HG02981 (cell line): Measurements from ENCODE around the gene SNIP1.
"Not testable (repeated sequence)": the region's sequence is repeated elsewhere in the genome, so short reads cannot be mapped to it uniquely, and the experiment has no call there.

Experiments
- ATAC-seq: cut with Tn5 transposase; IDR thresholded peaks from one replicate; pipeline ENCODE4 v1.9.1; 2021; ENCODE audit warnings: mild to moderate bottlenecking, moderate library complexity; ENCODE audit not compliant: unreplicated experiment

Gene SNIP1, protein sequence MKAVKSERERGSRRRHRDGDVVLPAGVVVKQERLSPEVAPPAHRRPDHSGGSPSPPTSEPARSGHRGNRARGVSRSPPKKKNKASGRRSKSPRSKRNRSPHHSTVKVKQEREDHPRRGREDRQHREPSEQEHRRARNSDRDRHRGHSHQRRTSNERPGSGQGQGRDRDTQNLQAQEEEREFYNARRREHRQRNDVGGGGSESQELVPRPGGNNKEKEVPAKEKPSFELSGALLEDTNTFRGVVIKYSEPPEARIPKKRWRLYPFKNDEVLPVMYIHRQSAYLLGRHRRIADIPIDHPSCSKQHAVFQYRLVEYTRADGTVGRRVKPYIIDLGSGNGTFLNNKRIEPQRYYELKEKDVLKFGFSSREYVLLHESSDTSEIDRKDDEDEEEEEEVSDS

DNA sequence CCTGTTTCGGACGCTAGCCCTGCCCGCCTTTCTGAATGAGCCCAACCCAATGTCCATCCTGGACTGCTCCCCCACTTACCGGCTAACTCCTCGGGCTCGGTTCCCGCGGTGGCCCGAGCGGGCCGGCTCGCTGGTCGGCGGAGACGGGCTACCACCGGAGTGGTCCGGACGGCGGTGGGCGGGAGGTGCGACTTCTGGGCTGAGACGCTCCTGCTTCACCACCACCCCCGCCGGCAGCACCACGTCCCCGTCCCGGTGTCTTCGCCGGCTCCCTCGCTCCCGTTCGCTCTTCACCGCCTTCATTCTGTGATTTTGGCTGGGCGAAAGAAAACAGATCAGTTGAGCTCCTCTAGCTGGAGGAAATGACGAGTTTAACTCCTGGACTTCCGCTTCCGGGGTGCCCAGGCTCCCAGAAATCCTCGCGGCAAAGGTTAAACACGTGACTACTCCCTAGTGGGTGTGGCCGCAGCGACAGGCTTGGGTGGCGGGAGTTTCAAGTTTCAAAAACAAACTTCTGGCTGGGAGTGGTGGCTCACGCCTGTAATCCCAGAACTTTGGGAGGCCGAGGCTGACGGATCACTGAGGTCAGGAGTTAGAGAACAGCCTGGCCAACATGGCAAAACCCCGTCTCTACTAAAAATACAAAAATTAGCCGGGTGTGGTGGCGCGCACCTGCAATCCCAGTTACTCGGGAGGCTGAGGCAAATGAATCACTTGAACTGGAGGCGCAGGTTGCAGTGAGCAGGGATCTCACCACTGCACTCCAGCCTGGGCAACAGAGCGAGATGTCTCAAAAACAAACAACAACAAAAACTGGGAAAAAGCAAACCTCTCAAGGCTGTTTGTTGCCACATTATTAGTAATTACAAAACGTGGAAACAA is at the start of gene SNIP1:
TSS of gene SNIP1 (minus strand) at position 367 of the 882 bp plus-strand sequence. CDS start at position 303, 64 bp downstream.
- peak; percentile 87 for ATAC-seq

DNA sequence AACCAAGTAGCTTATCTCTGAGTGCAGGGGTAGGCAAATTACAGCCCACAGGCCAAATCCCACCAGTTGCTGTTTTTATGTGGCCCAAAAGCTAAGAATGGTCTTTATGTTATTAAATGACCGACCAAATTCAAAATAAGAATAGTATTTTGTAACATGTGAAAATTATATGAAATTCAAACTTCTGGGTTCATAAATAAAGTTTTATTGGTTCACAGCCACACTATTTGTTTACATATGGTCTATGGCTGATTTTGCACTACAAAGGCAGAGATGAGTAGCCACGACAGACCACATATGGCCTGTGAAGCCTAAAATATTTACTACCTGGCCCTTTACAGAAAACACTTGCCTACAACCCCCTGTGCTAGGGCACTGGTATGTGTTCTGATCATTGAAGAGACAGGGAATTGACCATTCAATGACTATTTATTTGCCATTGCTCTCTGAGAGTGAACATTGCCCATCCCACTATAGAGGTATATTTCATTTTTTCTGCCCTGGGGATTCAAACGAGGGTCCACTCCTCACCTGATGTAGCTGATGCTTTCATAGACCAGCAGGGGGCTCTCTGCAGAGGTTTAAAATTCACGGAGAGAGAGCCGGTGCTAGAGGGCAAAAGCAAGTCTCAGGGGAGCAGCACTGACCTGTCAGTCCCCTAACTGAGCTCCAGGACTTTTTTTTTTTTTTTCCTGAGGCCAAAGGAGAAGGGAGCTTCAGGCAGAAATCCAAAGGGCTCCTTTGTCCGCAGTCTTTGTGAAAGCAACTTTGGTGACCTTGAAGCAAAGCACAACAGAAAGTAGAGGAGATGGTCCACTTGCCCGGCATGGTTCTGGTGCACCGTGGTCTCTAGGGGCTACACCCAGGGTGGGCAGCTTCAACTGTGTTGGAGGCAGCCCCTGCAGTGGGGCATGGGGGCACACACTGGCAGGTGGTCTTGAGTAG is 48.9 kb upstream of the SNIP1 start:
- ATAC-seq = no peak

DNA sequence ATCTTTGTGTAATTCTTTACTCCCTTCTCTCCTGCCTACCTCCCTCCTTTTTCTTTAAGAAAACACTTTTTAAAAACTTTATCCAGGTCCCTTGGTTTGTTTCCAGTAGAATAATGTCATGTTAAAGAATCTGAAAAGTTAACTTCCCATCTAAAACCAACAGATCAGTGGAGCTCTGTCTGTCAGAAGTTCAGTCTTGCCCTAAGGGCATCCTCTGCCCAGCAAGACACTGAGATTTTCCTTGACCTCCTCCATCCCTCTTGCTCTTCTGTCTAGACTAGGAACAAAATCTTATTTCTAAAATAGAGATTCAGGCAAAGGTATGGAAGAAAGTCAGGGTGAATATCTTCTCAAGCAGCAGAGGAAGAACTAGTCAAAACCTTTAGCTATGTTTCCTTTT is 47.3 kb upstream of the SNIP1 start:
- no peak for ATAC-seq

DNA sequence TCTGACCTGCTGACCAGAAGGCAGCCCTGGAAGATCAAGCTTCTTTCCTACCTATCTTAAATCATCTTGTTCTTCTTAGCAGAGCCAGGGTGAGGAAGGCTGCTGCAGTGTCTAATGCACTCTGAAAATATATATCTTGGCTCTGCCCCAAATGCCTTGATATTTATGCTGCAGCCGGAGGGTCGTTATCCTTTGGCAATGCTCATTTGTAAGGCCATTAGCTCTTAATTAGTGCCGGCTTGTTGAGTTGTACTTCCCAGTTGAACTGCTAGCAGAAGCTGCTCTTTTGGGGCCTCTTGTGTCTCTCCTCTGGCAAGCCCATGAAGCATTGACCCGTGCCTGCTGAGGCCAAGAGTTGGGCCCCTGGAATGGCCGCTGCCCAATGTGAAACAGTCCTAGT is 45.8 kb upstream of the SNIP1 start:
- no peak for ATAC-seq

DNA sequence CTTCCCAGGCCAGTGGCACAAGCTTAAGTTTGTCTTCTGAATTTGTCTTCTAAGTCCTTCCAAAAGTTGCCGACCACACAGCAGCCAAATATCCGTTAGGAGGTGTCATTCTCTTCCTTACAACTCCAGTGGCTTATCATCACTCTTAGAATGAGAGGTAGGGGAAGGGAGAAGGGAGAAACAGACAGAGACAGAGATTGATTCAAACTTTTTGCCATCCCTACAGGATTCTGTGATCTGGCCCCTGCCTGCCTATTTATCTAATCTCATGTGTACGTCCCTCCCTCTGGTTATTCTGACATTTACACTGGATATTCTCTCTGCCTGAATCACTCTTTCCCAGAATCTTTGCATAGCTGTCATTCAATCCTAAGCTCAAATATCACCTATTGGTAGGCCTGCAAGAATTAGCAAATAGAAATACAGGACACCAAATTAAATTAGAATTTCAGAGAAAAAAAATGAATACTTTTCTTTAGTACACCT is 42.1 kb upstream of the SNIP1 start:
- no peak for ATAC-seq

DNA sequence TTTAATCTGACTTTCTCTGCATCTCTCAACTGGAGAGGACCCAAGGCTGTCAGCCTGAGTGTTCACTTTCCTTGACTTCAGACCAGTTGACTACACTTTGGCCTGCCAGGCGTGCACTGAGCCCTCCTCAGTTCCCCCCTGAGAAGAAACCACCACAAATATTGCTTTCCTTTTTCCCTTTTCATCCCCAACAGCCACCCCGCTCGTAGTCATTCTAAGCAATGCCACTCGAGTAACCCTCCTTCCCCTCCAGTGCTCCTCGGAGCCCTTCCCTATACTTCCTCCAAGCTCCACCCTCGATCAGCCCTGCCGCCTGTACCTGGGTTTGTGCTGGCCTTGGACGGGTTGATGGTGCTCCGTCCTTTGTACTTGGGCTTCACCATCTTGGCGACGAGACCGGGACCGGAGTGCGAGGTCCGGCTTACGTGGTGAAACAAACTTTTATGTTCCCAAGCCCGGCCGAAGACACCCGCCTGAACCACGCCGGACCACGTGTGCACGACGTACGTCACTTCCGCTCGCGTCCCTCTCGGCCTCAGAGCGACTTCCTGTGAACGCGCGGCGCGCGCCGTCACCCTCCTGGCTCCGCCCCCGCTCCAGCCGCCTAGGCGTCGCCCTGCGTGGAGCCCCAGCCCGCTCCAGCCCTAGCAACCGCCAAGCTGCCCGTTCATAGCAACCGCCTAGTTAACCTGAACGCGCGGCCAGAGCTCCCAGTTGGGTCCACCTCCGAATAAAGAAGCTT is 41.5 kb upstream of the SNIP1 start, which contains the start of gene GNL2:
TSS of gene GNL2 (minus strand) at position 498 of the 742 bp plus-strand sequence. CDS start at position 383, 115 bp downstream.
- ATAC-seq = peak; percentile 97

DNA sequence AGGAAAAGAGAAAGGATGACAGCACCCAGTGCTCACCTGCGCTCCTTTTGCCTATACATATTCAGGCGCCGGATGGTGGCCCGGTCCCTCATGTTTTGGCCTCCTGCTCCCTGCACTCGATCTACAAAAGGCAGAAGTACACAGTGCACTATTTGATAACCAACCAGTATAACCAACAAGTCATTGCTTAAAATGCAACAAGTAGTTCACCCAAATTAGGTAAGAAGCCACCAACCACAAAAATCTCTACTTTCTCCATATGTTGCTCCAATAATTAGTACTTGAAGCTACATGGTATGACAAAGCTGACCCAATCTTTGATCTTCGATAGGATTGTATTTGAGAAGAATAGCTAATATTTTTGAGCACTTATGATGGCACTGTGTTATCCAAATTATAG is 39.6 kb upstream of the SNIP1 start:
- ATAC-seq = no peak

DNA sequence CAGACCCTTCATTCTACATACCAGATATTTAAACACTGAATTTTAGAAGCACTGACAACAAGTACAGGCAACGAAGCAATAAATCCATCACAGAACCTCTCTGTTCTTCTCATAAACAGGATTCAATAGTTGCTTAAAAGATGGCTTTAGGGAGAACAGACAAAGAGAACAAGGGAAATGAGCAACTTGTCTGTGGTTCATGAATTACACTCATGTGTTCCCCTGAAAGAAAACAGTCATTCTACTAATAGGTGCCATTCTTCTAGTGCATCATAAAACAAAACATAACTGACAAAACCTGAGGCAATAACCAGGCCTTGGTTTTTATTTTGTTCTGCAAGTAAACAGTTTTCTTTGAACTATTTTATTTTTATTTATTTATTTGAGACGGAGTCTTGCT is 34.8 kb upstream of the SNIP1 start:
- no peak for ATAC-seq

DNA sequence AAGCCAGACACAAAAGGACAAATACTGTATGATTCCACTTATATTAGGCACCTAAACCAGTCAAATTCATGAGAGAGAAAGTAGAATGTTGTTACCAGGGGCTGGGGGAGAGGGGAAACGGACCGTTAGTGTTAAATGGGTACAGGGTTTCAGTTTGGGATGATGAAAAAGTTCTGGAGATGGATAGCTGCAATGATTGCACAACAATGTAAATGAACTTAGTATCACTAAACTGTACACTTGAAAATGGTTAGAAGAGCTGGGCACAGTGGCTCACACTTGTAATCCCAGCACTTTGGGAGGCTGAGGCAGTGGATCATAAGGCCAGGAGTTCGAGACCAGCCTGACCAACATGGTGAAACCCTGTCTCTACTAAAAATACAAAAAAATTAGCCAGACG is 30.5 kb upstream of the SNIP1 start:
- ATAC-seq = not testable (repeated sequence)

DNA sequence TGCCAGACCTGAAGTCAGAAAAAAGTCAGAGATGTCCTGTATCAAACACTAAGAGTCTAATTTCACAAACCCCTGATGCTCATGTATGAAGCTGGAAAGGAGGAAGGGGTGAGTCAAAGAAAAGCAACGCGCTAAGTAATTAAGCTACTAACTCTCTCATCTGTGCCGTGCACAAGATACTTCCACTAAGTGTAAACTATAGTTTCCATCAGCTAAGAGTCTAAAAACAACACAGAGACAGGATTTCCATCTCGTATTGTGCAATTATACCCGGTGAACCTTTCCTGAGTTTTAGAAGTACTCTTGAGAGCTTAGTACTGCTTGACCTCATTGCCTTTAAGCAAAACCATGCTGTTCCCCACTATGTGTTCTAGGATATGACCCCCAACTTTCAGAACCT is 21.6 kb upstream of the SNIP1 start:
- ATAC-seq = no peak

DNA sequence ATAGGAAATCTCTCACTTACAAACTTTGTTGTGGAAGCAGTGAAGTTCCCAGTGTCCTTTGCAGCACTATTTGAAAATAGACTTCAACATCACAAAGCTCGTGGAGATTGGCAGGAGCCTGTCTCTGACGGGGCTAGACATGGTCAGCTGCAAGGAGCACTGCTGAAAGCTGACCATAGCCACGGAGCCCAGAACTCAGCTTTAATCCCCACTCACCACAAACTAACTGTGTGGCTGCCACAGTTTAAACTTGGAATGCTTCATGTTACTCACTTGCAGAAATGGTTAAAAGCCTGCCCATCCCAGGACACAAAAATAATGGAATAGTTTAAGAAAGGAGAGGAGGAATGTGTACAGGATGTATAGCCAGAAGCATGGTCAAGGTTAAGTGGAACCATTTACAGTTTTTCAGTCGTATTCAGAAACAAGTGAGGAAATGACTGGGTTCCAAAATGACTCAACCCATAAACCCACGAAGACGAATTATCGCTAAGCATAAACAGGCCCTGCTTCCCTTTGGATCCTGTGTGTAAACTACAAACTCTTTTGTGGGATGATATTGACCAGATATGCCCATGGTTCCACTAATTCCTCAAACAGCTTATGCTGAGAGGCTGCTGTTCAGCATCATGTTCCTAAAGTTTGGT is 20.9 kb upstream of the SNIP1 start:
- ATAC-seq = no peak

DNA sequence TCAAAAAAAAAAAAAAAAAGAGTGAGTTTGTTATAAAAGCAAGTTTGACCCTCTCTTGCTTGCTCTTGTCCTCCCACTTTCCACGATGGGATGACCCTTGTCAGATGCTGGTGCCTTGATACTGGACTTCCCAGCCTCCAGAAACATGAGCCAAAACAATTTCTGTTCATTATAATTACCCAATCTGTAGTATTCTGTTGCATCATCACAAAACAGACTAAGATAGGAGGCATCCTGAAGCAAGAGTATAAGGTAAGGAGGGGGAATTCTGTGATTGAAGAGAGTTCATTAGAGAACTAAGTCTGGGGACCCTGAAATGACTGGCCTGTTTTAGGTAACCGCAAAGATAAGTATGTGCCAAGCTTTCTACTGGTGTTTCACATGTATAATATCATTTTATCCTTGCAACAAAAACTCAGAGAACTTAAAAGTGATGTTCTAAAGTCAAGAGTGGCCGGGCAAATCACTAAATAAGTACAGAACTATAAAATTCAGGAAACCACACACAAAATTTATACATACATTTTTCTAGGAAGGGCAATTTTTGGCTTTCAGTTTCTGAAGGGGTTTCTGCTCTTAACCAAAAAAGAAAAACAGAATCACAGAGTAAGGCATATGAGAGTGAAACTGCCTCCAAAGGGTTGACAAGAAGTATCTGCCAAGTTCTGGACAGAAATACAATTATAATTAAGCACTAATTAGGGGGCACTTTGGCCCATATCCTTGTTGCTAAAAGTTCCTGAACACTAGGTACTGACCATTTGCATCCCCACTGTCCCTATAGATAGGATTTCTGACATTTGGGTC is 16.6 kb upstream of the SNIP1 start:
- no peak for ATAC-seq

DNA sequence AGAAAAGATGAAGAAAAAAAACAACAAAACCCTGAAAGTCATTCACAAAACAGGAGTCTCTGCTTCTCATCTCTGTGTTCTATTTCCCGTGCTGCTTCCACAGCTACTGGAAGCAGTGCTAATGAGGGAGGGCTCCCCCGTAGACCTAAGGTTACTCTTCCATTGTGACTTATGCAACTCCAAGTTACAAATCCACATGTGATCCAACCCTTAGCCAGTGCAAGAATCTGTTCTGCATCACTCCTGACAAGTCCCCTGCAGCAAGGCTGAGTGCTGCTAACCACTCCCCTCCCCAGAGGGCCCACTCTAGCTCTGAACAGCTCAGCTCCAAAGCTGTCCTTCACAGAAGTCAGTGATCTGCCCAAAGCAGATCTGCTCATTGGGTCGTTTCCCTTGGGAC is 12.9 kb upstream of the SNIP1 start:
- no peak for ATAC-seq

DNA sequence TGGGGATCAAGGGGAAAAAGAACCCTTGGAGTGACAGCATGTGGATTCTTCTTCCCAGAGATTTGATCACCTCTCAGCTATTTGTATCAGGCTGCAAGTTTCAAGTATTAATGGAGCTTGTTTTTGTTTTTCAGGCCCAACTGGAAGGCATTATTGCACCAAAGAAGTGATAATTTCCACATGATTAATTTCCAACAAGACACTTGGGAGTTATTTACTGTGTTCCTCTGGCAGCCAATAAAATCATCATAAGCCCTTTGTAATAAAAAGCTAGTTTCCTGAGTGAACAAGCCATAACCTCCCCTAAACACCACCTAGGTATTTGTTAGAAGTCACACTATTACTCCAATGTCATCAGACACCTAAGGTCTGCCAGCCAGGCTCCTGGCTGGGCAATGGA is 10.8 kb upstream of the SNIP1 start:
- no peak for ATAC-seq

DNA sequence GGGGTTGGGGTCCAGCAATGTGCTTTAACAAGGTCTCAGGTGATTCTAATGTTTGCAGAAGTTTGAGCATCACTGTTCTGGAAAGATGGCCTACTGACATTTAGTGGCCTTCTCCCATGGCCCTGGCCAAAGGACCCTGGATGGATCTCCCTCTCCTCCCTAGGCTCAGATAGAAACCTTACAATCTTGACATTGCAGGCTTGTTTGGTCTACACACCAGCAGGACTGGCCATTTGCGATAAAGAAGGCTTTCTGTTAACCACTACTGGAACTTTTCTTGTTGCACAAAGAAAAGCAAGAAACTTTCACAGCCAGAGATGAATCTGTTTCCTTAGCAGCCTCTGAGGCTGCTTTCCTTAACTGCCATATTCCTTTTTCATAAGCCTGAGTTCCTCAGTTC is 8.9 kb upstream of the SNIP1 start:
- ATAC-seq = no peak

DNA sequence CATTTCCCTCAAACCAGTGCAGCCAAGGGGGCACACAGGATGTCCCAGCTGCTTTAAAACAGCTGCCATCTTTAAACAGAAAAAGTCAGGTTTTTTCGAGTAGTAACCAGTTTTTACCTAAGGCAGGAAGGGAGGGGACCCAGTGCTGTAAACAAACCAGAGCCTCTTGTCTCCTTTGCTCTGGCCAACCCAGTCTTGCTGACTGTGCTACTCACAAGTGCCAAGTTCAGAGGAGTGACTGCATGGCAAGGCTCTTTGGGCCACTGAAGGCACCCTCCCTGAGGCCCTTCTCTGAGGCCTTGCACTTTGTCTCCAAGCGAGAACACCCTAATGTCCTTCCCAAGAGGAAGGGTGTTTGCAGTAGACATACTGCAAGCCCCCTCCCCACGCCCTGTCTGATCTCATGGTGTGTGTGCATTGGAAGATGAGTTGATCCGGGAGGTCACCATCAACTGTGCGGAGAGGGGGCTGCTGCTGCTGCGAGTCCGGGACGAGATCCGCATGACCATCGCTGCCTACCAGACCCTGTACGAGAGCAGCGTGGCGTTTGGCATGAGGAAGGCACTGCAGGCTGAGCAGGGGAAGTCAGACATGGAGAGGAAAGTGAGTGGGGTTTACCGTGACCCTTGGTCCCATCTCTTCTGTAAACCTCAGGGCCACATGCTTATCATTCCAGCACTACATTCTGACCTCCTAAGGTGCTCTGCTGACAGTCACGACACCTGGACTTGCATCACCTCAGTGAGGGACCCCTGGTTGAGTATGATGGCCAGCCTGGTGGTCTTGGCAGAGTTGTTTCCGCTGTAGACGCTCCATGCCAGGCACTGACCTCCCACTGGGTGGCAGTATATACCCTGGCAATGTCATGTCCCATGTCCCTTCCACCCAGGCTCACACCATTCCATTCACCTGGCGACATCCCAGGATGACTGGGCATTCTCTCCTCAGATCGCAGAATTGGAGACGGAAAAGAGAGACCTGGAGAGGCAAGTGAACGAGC is 7.3 kb upstream of the SNIP1 start:
- no peak for ATAC-seq

DNA sequence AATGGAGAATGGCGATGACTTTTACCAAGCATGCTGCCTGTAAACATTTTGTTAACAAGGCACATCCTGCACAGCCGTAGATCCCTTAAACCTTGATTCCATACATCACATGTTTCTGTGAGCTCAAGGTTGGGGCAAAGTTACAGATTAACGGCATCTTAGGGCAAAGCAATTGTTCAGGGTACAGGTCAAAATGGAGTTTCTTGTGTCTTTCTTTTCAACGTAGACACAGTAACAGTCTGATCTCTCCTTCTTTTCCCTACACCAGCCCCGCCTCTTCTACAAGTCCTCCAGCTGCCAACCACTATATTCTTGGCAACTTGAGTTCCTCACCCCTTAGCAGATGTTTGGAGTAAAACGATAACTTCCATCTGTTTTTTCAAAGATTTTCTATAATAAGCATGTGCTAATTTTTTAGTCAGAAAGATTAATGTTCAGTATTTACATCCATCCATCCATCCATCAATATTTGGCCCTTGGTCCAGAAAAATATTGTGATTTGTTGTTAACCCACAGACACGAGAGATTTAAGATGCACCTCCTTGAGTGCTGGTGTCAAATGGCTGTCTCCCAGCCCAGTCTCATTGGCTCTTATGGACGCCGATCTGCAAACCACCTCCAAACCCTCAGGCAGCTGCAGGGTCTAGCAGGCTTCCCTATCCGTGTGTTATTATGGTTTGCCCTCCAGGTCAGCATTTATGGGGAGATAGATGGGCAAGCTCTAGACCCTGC is 6.5 kb upstream of the SNIP1 start:
- no peak for ATAC-seq
